GM18519 (cell line): Measurements from ENCODE around the gene PCDHA11.
"Not testable (repeated sequence)": the region's sequence is repeated elsewhere in the genome, so short reads cannot be mapped to it uniquely, and the experiment has no call there.

Experiments used
- ATAC-seq: cut with Tn5 transposase; IDR thresholded peaks from one replicate; pipeline ENCODE4 v1.9.1; 2021; ENCODE audit warnings: mild to moderate bottlenecking, moderate library complexity; ENCODE audit not compliant: unreplicated experiment, low FRiP score

Gene PCDHA11

GRCh38 chr5:140868721-140869554, at the start of gene PCDHA11:
TSS of gene PCDHA11 (plus strand) at chr5:140868957. CDS start at chr5:140869104, 147 bp downstream.
- no peak for ATAC-seq

- no peak for ATAC-seq
Measured at GRCh38 chr5:140821375-140822280, 47.1 kb upstream of the PCDHA11 start, which contains the start of gene PCDHA5. TSS of gene PCDHA5 (plus strand) at chr5:140821613.

- no peak for ATAC-seq
Measured at GRCh38 chr5:140822281-140822629, 46.5 kb upstream of the PCDHA11 start.

- ATAC-seq: not testable (repeated sequence)
Measured at GRCh38 chr5:140822969-140823368, 45.8 kb upstream of the PCDHA11 start.

- ATAC-seq: no peak
Measured at GRCh38 chr5:140823475-140823874, 45.3 kb upstream of the PCDHA11 start.

- ATAC-seq: no peak
Measured at GRCh38 chr5:140827704-140828361, 40.9 kb upstream of the PCDHA11 start, which contains the start of gene PCDHA6. TSS of gene PCDHA6 (plus strand) at chr5:140827960. CDS start at chr5:140828092, 132 bp downstream.

- ATAC-seq: no peak
Measured at GRCh38 chr5:140828362-140828737, 40.4 kb upstream of the PCDHA11 start.

- not testable (repeated sequence) for ATAC-seq
Measured at GRCh38 chr5:140829511-140830501, 39.0 kb upstream of the PCDHA11 start.

GRCh38 chr5:140833993-140834392, 34.8 kb upstream of the PCDHA11 start, which contains the start of gene PCDHA7:
TSS of gene PCDHA7 (plus strand) at chr5:140834269. CDS start at chr5:140834384, 115 bp downstream.
- ATAC-seq: no peak

- not testable (repeated sequence) for ATAC-seq
Measured at GRCh38 chr5:140834439-140835008, 34.2 kb upstream of the PCDHA11 start.

- no peak for ATAC-seq
Measured at GRCh38 chr5:140835622-140836510, 32.9 kb upstream of the PCDHA11 start.

- no peak for ATAC-seq
Measured at GRCh38 chr5:140840978-140841962, 27.5 kb upstream of the PCDHA11 start, which contains the start of gene PCDHA8. TSS of gene PCDHA8 (plus strand) at chr5:140841187. CDS start at chr5:140841322, 135 bp downstream.

- no peak for ATAC-seq
Measured at GRCh38 chr5:140842798-140843733, 25.7 kb upstream of the PCDHA11 start.

GRCh38 chr5:140848139-140849102, 20.3 kb upstream of the PCDHA11 start, which contains the start of gene PCDHA9:
TSS of gene PCDHA9 (plus strand) at chr5:140848382. CDS start at chr5:140848496, 114 bp downstream.
- ATAC-seq: not testable (repeated sequence)
